ENCODE measurements around the gene PTPN9. TPM values are rescaled to one million over a fixed set of nuclear protein-coding genes. Genes with fewer than 3 reads are reported as not detected.
A peak's percentile ranks its signal among the peaks of the same experiment; 100 is the strongest.

The PTPN9 gene
- total and polyA plus RNA-seq, 2 of the 13 experiments (the other 11 are each of a cell fraction or from before 2014, with no cell fraction given) = 16.6 to 19.9 TPM

GRCh38 chr15:75532413-75533250 lies 46.5 kb downstream of the PTPN9 start (continued):
- no peak for TF ChIP-seq ZBTB46 (CRISPR knock-in tag; IDR thresholded peaks at IDR 0.05; ENCODE audit: borderline replicate concordance)
- TF ChIP-seq POLR2A (IDR thresholded peaks at IDR 0.05; ENCODE audit: insufficient read depth in 1 of 2, low read depth in 2 of 2, low read length in 2 of 2) = no peak
- peak; percentile 56 for TF ChIP-seq FOXA3 (CRISPR knock-in tag; IDR thresholded peaks at IDR 0.05)
- no peak for TF ChIP-seq SOX6 (IDR thresholded peaks at IDR 0.05)
- peak; percentile 37; the same call in 1 of the 2 replicates for TF ChIP-seq SOX6 (CRISPR knock-in tag; IDR thresholded peaks at IDR 0.05)
- no peak for TF ChIP-seq HOXA7 (CRISPR knock-in tag; IDR thresholded peaks at IDR 0.05)
- TF ChIP-seq TBL1XR1 (IDR thresholded peaks at IDR 0.05; ENCODE audit: borderline replicate concordance, low read length, partially characterized antibody) = no peak
- no peak for TF ChIP-seq ZGPAT (CRISPR knock-in tag; IDR thresholded peaks at IDR 0.05)
- no peak for TF ChIP-seq ZNF749 (CRISPR knock-in tag; IDR thresholded peaks at IDR 0.05; ENCODE audit: borderline replicate concordance)
- no peak for TF ChIP-seq SRY (CRISPR knock-in tag; IDR thresholded peaks at IDR 0.05)
- 0 out of 2 replicates have a peak, but pooled peaks have one; percentile 23 for TF ChIP-seq ZFY (CRISPR knock-in tag; IDR thresholded peaks at IDR 0.05)
- no peak for TF ChIP-seq PTBP1 (IDR thresholded peaks at IDR 0.05; ENCODE audit: low read depth, low read length, poor library complexity, severe bottlenecking)
- no peak for TF ChIP-seq CBX5 (CRISPR knock-in tag; IDR thresholded peaks at IDR 0.05; ENCODE audit: borderline replicate concordance)
- no peak for TF ChIP-seq ZNF225 (CRISPR knock-in tag; IDR thresholded peaks at IDR 0.05)
- no peak for TF ChIP-seq RFXANK (CRISPR knock-in tag; IDR thresholded peaks at IDR 0.05)
- no peak for TF ChIP-seq KAT2B (IDR thresholded peaks at IDR 0.05; ENCODE audit: borderline replicate concordance, low read depth, low read length)
- TF ChIP-seq ZSCAN9 (CRISPR knock-in tag; IDR thresholded peaks at IDR 0.05; ENCODE audit: borderline replicate concordance) = no peak
- TF ChIP-seq ZSCAN29 (CRISPR knock-in tag; conservative IDR thresholded peaks at IDR 0.05) = no peak
- TF ChIP-seq ZNF512B (CRISPR knock-in tag; IDR thresholded peaks at IDR 0.05; ENCODE audit: borderline replicate concordance) = no peak
- no peak for TF ChIP-seq ZNF264 (CRISPR knock-in tag; IDR thresholded peaks at IDR 0.05)
- TF ChIP-seq NFYB (CRISPR knock-in tag; IDR thresholded peaks at IDR 0.05) = no peak
- TF ChIP-seq GABPB1 (CRISPR knock-in tag; IDR thresholded peaks at IDR 0.05) = no peak
- TF ChIP-seq FLYWCH1 (CRISPR knock-in tag; IDR thresholded peaks at IDR 0.05) = no peak
- TF ChIP-seq MXI1 (IDR thresholded peaks at IDR 0.05; ENCODE audit: borderline replicate concordance, low read depth, low read length) = peak; percentile 36; the same call in 1 of the 3 replicates
- TF ChIP-seq NCOA1 (CRISPR knock-in tag; IDR thresholded peaks at IDR 0.05) = no peak
- peak; percentile 66 for TF ChIP-seq XRCC5 (optimal IDR thresholded peaks at IDR 0.05; ENCODE audit: low read length)
- TF ChIP-seq ZFX (CRISPR knock-in tag; IDR thresholded peaks at IDR 0.05; ENCODE audit: low read depth) = peak; percentile 60; the same call in 1 of the 2 replicates

Data from HepG2 (cell line).